Suppressor macrophage (primary cell): ENCODE results near the gene NDE1.
A peak's percentile ranks its signal among the peaks of the same experiment; 100 is the strongest.
"Not testable (repeated sequence)": the region's sequence is repeated elsewhere in the genome, so short reads cannot be mapped to it uniquely, and the experiment has no call there.

Experiments used
- DNase-seq, 4 experiments: peaks; one replicate each; pipeline ENCODE4 v3.0.0-alpha.2; 2020 to 2022

NDE1 gene

DNA sequence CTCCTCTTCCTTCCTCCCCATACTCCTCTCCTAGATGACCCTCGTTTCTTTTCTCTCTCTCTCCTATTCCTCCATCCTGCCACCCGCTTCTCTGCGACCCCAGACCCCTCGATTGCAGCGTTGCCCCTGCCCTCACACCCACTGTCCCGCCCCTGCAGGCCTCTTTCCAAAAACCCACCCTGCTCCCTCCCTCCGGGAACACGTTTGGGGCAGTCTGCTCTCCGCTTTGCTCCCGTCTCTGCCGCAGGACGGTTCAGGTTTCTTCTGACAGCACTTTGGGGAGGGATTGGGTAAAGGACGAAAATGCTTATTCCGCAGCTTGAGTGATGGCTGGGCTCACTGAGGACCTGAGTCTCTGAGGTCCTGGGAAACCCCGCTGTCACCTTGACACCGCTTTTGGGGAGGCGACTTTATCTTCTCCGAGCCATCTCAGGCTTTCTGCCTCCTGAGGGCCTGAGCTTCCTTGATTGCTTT lies 690 bp downstream of the NDE1 start:
- peak in 3 of 4 experiments; percentile 11 to 23 (median 21) for DNase-seq

GRCh38 chr16:15652293-15653001 lies 2.4 kb downstream of the NDE1 start:
- no peak for DNase-seq

DNA sequence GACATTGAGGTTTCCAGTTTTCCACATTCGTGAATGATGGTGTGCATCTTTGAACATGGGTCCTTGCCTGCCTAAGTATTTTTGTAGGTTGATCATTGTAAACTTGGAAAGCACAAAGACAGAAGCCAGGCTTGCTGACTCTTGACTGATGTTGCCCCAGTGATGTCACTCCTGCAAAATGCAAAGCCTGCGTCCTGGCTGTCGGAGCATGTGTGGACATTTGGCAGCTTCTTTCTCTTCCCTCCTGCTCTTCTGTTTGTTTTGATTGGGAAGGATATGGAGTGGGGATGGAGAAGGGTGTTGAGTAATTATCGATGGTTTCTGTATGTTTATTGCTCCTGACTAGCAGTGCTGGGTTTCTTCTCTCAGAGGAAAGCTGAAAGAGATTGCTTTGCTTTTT lies 3.2 kb downstream of the NDE1 start:
- no peak for DNase-seq

DNA sequence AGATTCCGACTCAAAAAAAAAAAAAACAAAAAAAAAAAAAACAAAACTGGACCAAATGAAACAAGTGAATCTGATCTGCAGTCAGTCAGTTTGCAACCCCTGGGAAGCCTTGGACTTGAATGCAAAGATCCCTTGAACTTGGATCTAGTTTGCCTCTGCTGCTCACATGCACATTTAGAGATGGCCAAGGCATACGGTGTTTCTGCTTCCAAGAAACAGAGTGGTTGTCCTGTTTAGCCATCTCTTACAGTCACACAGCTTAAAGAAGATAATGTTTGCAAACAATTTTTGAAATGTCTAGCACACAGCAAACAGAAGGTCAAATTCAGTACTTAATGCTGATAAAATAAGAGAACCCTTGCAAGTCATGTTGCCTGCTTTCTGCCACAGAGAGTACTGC lies 4.5 kb downstream of the NDE1 start:
- DNase-seq = no peak

DNA sequence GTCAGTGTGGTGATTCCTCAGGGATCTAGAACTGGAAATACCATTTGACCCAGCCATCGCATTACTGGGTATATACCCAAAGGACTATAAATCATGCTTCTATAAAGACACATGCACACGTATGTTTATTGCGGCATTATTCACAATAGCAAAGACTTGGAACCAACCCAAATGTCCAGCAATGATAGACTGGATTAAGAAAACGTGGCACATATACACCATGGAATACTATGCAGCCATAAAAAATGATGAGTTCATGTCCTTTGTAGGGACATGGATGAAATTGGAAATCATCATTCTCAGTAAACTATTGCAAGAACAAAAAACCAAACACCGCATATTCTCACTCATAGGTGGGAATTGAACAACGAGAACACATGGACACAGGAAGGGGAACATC lies 5.5 kb downstream of the NDE1 start:
- not testable (repeated sequence) for DNase-seq

- no peak for DNase-seq
These were observed 8.1 kb downstream of the NDE1 start for GRCh38 chr16:15658149-15658548.

- DNase-seq = no peak
These were observed 8.5 kb downstream of the NDE1 start for GRCh38 chr16:15658556-15658955.

DNA sequence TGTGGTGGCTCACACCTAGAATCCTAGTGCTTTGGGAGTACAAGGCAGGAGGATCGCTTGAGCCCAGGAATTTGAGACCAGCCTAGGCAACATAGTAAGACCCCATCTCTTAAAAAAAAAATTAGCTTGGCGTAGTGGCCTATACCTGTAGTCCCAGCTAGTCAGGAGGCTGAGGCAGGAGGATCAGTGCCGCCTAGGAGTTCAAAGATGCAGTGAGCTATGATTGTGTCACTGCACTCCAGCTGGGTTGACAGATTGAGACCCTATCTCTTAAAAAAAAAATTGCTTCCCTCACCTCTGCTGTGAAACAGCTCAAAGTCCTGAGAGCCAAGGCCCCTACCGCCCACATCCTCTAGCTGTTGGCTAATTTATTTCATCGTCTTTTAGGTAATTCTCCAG lies 10.2 kb downstream of the NDE1 start:
- no peak for DNase-seq

- DNase-seq = no peak
These were observed 15.1 kb downstream of the NDE1 start for GRCh38 chr16:15665107-15665506.

DNA sequence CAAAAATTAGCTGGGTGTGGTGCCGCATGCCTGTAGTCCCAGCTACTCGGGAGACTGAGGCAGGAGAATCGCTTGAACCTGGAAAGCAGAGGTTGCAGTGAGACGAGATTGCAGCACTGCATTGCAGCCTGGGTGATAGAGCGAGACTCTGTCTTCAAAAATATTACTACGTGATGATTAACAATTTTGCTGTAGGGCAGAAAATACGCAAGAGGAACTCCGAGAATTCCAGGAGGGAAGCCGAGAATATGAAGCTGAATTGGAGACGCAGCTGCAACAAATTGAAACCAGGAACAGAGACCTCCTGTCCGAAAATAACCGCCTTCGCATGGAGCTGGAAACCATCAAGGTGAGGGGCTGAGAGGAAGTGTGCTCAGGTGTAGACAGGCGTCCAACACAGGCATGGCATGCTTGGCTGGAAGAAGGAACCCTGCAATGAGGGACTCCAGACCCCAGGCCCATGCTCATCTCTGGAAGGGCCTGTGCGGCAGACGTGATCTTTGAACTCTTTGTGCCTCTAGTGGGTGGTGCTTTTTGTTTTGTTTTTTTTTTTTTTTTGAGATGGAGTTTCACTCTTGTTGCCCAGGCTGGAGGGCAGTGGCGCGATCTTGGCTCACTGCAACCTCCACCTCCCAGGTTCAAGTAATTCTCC lies 17.2 kb downstream of the NDE1 start:
- no peak for DNase-seq

GRCh38 chr16:15671530-15672117 lies 21.6 kb downstream of the NDE1 start:
- DNase-seq = no peak

- not testable (repeated sequence) for DNase-seq
These were observed 22.1 kb downstream of the NDE1 start for GRCh38 chr16:15672127-15672513.

DNA sequence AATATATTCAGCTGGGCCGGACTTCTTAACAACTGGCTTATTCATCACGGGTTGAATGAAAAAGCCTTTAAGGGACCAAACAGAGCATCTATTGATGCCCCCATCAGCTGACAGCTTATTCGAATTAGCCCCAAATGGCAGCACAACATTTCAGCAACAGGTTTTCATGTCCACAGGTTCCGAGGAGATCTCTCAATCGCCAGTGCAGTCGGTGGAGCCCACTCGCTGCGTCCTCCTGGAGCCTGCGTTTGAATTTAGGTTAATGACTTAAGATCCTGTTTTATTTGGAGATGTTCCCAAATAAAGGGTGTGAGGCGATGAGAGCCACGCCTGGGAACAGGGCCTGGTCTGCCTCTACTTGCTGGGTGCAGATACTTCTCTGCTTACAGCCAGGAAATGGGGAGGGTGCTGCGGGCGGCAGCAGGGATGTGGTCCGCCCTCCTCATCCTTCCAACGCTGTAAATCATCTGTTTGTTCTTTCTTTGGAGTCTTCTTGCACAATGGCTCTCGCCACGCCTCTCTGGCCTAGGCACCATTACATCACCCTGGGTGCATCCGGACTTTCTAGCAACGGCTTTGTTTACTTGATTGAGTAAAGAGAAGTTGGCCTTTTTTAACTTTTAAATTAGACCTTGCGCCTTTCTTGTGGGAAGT lies 22.6 kb downstream of the NDE1 start:
- DNase-seq = peak; percentile 95 to 98 (median 96)

- DNase-seq = no peak
These were observed 24.5 kb downstream of the NDE1 start for GRCh38 chr16:15674571-15674970.

GRCh38 chr16:15676506-15676905 lies 26.5 kb downstream of the NDE1 start:
- no peak for DNase-seq

DNA sequence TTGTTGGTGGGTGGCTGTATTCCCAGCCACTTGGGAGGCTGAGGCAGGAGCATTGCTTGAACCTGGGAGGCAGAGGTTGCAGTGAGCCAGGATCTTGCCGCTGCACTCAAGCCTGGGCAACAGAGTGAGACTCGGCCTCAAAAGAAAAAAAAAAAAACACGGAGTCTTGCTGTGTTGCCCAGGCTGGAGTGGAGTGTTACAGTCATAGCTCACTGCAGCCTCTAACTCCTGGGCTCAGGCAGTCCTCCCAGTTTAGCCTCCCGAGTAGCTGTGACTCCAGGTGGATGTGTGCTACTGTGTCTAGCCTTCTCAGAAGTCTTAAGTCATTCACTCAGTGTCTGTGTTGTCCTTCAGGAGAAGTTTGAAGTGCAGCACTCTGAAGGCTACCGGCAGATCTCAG lies 27.4 kb downstream of the NDE1 start:
- DNase-seq = no peak

DNA sequence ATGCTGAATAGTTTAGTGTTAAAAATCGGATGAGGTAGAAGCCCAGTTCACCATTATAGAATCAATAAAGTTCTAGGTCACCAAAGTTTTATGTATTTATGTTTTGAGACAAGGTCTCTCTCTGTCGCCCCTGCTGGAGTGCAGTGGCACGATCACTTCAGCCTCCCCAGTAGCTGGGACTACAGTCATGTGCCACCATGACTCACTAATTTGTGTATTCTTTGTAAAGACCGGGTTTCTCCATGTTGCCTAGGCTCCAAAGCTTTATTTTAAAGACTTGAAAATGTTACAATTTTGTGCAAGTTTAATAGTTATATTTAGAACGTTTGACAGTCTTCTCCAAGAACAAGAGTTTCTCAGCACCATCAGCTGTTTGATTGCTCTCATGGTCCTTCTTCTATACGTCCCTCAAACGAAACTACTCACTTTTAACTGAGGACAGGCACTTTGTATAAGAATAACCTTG lies 32.1 kb downstream of the NDE1 start:
- DNase-seq = peak; percentile 79 to 90 (median 88)

DNA sequence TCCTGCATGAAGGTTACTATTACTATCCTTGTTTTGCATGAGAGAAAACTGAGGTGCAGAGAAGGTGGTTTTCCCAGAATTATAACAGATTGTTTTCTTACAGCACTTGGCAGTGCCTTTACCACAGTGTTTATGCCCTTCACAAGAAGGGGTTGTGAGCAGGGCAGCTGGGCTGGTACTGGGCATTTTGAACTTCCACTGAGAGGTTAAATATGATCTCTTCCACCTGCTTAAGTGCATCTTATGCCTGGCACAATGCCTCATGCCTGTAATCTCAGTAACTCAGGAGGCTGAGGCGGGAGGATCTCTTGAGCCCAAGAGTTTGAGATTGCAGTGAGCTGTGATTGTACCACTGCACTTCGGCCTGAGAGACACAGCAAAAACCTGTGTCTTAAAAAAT lies 36.2 kb downstream of the NDE1 start:
- DNase-seq = no peak

- no peak for DNase-seq
These were observed 39.2 kb downstream of the NDE1 start for GRCh38 chr16:15689290-15689689.

DNA sequence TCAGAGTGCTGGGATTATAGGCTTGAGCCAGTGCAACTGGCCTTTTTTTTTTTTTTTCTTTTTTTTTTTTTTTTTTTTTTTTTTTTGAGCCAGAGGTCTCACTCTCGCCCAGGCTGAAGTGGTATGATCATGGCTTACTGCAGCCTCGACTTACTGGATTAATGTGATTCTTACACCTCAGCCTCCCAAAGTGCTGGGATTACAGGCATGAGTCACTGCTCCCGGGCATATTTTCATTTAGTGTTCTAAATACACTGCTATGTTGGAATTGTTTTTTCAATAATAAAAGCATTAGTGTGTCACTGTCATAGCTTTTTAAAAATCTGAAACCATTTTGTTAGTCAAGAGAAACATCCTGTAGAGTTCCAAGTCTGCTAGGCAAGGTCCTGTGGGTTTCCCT lies 40.3 kb downstream of the NDE1 start:
- no peak for DNase-seq

- DNase-seq = no peak
These were observed 41.0 kb downstream of the NDE1 start for GRCh38 chr16:15691046-15691445.

DNA sequence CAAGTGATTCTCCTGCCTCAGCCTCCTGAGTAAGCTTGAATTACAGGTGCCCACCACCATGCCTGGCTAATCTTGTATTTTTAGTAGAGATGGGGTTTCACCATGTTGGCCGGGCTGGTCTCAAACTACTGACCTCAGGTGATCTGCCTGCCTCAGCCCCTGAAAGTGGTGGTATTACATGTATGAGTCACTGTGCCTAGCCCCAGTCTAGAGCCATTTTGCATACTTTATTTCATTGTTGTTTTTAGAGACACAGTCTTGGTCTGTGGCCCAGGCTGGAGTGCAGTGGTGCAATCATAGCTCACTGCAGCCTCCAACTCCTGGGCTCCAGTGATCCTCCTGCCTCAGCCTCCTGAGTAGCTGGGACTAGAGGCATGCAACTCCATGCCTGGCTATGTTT lies 42.5 kb downstream of the NDE1 start:
- DNase-seq = not testable (repeated sequence)

GRCh38 chr16:15694499-15694898 lies 44.5 kb downstream of the NDE1 start:
- no peak for DNase-seq
